ENCODE measurements around the gene ADAM33.

- TF ChIP-seq CTCF (IDR thresholded peaks at IDR 0.05 in 4 of 5, conservative IDR thresholded peaks at IDR 0.05 in 1 of 5) (no peak), POLR2A (IDR thresholded peaks at IDR 0.05) (no peak)
Measured at GRCh38 chr20:3627476-3627875, 54.3 kb downstream of the ADAM33 start.

Data from gastrocnemius medialis (tissue), 4 donors.